NT2/D1 (cell line): ENCODE measurements around the gene IWS1.
"Not testable (repeated sequence)": the region's sequence is repeated elsewhere in the genome, so short reads cannot be mapped to it uniquely, and the experiment has no call there.

Experiments
- DNase-seq: peaks from one replicate; pipeline ENCODE4 v3.0.0-alpha.2; 2011; ENCODE audit warnings: low read depth, low spot score
- H3K27me3 ChIP-seq: 2 replicates; pipeline ENCODE4 v1.6.0; 2011; ENCODE audit warnings: mild to moderate bottlenecking; ENCODE audit not compliant: insufficient read length, insufficient read depth
- H3K36me3 ChIP-seq: 2 replicates; pipeline ENCODE4 v1.6.1; 2011; ENCODE audit warnings: mild to moderate bottlenecking, low read length, mixed read lengths; ENCODE audit not compliant: insufficient read depth, insufficient read length
- H3K4me1 ChIP-seq: 2 replicates; pipeline ENCODE4 v1.5.1; 2011; ENCODE audit not compliant: insufficient read depth, insufficient read length
- H3K4me3 ChIP-seq: 2 replicates; pipeline ENCODE4 v1.5.1; 2011; ENCODE audit warnings: low read depth; ENCODE audit not compliant: insufficient read length
- H3K9ac ChIP-seq: 2 replicates; pipeline ENCODE4 v1.6.0; 2011; ENCODE audit warnings: low read depth; ENCODE audit not compliant: insufficient read length
- H3K9me3 ChIP-seq: 2 replicates; pipeline ENCODE4 v1.5.1; 2011; ENCODE audit warnings: mild to moderate bottlenecking, low read length; ENCODE audit not compliant: insufficient read depth
- SUZ12 ChIP-seq: IDR thresholded peaks from 2 replicates; pipeline ENCODE4 v1.6.1; 2011; ENCODE audit not compliant: insufficient read length, insufficient read depth; ENCODE audit errors: extremely low read depth
- YY1 ChIP-seq: IDR thresholded peaks from 2 replicates; pipeline ENCODE4 v1.6.1; 2011; ENCODE audit not compliant: insufficient read length, insufficient read depth
- ZNF274 ChIP-seq: IDR thresholded peaks from 2 replicates; pipeline ENCODE4 v1.6.1; 2011; ENCODE audit warnings: mild to moderate bottlenecking, low read depth, low read length

IWS1 gene

DNA sequence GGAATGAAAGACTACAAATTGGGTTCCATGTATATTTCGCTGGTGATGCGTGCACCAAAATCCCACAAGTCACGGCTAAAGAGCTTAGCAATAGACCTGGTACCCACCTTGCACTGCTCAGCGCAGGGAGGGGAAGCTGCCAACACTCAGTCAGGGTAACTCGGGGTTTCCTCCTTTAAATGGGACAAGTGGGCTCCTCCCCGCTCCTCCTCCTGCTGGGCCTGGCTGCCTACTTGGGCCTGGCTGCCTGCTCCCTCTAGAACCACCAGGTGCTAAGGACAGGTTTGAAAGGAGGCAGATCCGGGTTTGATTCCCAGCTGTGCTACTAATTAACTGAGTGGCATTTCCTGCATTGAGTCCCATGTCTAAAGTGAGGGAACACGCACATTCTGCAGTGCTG lies 32.6 kb upstream of the IWS1 start:
- Histone ChIP-seq H3K4me3 (no peak overlapping the region), H3K27me3 (no peaks in the 10 kb centered on the region), H3K4me1 (peaks cover 6% of the 10 kb centered on the region), H3K9ac (no peak overlapping the region), H3K36me3 (no peaks in the 10 kb centered on the region), H3K9me3 (peaks cover 8% of the 10 kb centered on the region; the same call in 1 of the 2 replicates)
- DNase-seq, result no peak
- no peak for TF ChIP-seq YY1
- no peak for TF ChIP-seq SUZ12
- no peak for TF ChIP-seq ZNF274

DNA sequence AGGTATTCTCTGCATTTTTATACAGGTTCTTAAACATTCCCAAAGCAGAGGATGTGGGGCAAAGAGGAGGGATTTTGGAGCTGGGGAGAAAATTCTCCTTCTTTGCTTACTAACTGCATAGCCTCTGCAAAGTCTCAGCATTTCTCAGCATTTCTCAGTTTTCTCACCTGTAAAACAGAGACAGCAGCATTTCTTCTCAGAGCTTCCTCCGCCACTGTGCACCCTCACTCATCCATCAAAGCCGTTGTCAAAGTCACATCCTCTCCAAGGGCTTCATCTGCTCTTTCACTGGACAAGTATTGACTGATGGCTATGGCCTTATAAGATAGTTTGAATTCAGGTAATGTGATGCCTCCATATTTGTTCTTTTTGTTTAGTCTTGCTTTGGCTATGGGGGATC lies 26.6 kb upstream of the IWS1 start:
- Histone ChIP-seq H3K9ac (no peak overlapping the region), H3K9me3 (peaks cover 8% of the 10 kb centered on the region; the same call in 1 of the 2 replicates), H3K36me3 (no peaks in the 10 kb centered on the region), H3K4me3 (no peak overlapping the region), H3K27me3 (no peaks in the 10 kb centered on the region), H3K4me1 (no peaks in the 10 kb centered on the region)
- DNase-seq, result no peak
- TF ChIP-seq ZNF274 (no peak), YY1 (no peak), SUZ12 (no peak)

DNA sequence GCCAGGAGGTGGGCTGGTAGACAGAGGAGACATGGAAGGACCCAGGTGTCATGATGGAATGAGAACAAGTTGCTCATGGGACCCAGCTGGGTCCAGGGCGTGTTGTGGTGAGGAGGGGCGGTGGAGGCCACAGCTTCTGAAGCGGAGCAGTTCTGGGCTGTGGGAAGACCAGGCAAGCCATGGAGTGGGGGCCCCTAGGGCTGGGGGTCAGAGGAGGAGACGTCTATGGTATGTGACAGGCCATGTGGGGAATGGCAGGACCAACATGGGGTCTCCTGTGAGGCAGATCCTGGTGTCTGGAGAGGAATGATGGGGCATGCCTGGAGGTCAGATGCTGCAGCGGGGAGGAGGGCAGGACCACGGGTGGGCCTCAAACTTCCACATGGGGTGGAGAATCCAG lies 26.0 kb upstream of the IWS1 start:
- no peak for DNase-seq
- Histone ChIP-seq H3K4me1 (no peaks in the 10 kb centered on the region), H3K4me3 (no peak overlapping the region), H3K9me3 (peaks cover 7% of the 10 kb centered on the region; the same call in 1 of the 2 replicates), H3K36me3 (no peaks in the 10 kb centered on the region), H3K9ac (no peak overlapping the region), H3K27me3 (no peaks in the 10 kb centered on the region)
- TF ChIP-seq ZNF274 (no peak), YY1 (no peak), SUZ12 (no peak)

DNA sequence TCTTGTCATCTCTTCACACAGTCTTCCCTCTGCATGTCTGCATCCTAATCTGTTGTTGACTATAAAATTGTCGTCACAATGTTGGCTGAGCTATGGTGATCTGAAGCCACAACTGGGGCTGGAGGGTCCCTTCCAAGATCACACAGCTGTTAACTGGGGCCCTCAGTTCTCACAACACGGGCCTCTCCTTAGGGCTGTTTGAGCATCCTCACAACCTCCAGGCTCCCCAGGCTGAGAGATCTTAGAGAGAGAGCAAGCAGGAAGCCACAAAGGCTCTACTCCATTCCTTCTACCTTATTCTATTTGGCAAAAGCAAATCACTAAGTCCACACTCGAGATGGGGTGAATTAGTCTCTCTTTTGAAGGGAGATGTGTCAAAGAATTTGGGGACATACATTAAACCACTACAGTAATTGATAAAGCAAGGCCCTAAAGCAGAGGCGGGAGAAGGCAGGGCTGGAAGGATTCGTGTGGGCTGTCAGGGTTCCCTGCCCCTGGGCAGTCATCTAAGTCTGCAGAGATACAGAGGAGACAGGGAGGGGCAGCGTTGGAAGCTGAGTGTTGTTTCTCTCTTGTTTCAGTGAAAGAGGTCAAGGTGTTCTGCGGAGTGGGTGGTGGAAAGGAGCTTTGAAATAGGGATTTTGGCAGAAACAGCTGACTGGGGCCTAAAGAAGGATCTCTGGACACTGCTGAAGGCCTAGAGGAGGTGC lies 25.1 kb upstream of the IWS1 start:
- TF ChIP-seq YY1 (no peak), SUZ12 (no peak), ZNF274 (no peak)
- H3K9me3 ChIP-seq, result no peaks in the 10 kb centered on the region
- no peaks in the 10 kb centered on the region for H3K4me1 ChIP-seq
- no peak overlapping the region for H3K4me3 ChIP-seq
- H3K27me3 ChIP-seq, result no peaks in the 10 kb centered on the region
- no peak for DNase-seq
- no peak overlapping the region for H3K9ac ChIP-seq
- no peaks in the 10 kb centered on the region for H3K36me3 ChIP-seq

DNA sequence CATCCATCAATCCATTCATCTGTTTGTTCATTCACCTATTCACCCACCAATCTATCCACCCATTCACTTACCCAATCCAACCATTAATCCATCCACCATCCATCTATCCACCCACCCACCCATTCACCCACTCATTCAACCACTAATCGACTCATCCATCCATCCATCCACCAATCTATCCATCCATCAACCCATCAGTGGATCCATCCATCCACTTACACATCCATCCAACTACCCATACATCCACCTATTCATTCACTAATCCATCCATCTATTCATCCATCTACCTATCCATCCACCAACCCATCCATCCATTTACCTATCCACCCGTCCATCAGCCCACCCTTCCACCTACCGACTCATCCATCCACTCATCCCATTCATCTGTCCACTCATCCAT lies 20.5 kb upstream of the IWS1 start:
- Histone ChIP-seq H3K4me3 (no peak overlapping the region), H3K9ac (no peak overlapping the region), H3K36me3 (no peaks in the 10 kb centered on the region), H3K27me3 (no peaks in the 10 kb centered on the region), H3K9me3 (no peaks in the 10 kb centered on the region), H3K4me1 (no peaks in the 10 kb centered on the region)
- no peak for DNase-seq
- no peak for TF ChIP-seq ZNF274
- TF ChIP-seq YY1, result no peak
- no peak for TF ChIP-seq SUZ12

DNA sequence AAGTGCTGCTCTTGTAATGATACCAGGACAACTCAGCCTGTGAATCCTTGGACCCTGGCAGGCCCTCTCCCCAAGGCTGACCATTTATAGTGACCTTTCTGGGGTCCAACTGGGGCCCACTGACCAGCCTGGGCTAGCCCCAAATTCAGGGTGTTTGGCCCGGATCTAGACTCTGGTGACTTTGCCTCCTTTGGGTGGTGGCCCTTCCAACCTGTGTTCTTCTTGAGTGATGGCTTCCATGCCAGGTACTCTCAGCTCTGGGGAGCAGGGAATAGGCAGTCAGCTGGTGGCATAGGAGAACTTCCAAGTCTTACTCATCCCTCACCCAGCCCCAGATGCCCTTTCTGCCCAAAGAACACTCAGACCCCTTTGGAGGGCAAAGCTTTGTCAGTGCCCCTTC lies 19.5 kb upstream of the IWS1 start:
- DNase-seq, result no peak
- Histone ChIP-seq H3K4me3 (no peak overlapping the region), H3K36me3 (no peaks in the 10 kb centered on the region), H3K4me1 (no peaks in the 10 kb centered on the region), H3K27me3 (no peaks in the 10 kb centered on the region), H3K9me3 (no peaks in the 10 kb centered on the region), H3K9ac (no peak overlapping the region)
- TF ChIP-seq SUZ12 (no peak), YY1 (no peak), ZNF274 (no peak)

DNA sequence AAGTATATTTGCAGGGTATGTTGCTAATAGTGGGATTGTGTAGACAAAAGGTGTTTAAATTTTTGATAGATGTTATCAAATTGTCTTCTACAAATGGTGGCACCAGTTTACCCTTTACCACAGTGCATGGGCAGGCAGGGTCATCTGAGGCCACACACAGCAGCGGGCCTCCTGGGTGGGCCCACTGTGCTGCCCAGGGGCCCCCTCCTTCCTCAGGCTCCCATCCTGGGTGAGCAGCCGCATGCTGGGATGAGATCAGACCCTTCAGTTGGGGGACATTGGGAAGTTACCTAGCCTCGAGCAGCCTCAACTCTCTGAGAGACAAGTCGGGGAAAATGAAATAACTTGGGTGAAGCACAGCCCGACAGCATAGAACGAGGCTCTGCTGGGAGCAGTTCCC lies 18.9 kb upstream of the IWS1 start:
- TF ChIP-seq ZNF274 (no peak), SUZ12 (no peak), YY1 (no peak)
- H3K9ac ChIP-seq, result no peak overlapping the region
- H3K9me3 ChIP-seq, result no peaks in the 10 kb centered on the region
- no peak for DNase-seq
- no peak overlapping the region for H3K4me3 ChIP-seq
- no peaks in the 10 kb centered on the region for H3K4me1 ChIP-seq
- no peaks in the 10 kb centered on the region for H3K27me3 ChIP-seq
- H3K36me3 ChIP-seq, result no peaks in the 10 kb centered on the region

DNA sequence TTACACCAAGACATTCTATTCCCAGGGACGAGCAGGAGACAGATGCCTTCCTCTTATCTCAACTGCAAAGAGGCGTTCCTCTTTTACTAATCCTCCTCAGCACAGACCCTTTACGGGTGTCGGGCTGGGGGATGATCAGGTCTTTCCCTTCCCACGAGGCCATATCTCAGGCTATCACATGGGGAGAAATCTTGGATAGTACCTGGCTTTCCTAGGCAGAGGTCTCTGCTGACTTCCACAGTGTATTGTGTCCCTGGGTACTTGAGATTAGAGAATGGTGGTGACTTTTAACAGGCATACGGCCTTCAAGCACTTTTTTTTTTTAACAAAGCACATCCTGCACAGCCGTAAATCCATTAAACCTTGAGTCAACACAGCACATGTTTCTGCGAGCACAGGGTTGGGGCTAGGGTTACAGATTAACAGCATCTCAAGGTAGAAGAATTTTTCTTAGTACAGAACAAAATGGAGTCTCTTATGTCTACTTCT lies 16.8 kb upstream of the IWS1 start:
- H3K4me3 ChIP-seq, H3K36me3 ChIP-seq, H3K9me3 ChIP-seq, H3K4me1 ChIP-seq, H3K27me3 ChIP-seq, H3K9ac ChIP-seq, DNase-seq: not testable (repeated sequence)
